ENCODE results near the gene TLE3. TPM values are rescaled to one million over a fixed set of nuclear protein-coding genes. Genes with fewer than 3 reads are reported as not detected.

TLE3 gene
- total RNA-seq, 1 donor from 2014 or later, result 89.2 TPM

DNA sequence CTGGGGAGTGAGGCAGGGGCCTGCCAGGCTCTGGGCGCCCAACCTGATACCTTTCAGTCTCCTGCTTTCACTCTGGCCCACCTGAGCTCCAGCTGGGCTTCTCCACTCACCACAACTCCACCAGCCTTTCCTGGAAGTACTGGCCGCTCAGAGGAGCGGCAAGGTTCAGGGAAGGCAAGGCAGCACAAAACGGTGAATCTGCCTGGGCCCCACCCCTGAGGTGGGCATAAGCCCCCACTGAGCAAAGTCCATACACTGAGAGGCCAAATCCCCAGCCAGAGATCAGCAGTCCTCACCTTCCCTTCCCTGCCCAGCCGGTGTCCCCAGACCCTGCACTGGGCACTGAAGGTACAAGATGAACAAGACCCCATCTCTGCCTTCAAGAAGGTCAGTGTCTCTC is 70.7 kb downstream of the TLE3 start:
- no peak overlapping the region for H3K27ac Mint-ChIP-seq (ENCODE audit: unreplicated experiment)
- H3K4me1 Mint-ChIP-seq (ENCODE audit: low read depth, unreplicated experiment), result no peaks in the 10 kb centered on the region
- TF ChIP-seq, protein P1, sequence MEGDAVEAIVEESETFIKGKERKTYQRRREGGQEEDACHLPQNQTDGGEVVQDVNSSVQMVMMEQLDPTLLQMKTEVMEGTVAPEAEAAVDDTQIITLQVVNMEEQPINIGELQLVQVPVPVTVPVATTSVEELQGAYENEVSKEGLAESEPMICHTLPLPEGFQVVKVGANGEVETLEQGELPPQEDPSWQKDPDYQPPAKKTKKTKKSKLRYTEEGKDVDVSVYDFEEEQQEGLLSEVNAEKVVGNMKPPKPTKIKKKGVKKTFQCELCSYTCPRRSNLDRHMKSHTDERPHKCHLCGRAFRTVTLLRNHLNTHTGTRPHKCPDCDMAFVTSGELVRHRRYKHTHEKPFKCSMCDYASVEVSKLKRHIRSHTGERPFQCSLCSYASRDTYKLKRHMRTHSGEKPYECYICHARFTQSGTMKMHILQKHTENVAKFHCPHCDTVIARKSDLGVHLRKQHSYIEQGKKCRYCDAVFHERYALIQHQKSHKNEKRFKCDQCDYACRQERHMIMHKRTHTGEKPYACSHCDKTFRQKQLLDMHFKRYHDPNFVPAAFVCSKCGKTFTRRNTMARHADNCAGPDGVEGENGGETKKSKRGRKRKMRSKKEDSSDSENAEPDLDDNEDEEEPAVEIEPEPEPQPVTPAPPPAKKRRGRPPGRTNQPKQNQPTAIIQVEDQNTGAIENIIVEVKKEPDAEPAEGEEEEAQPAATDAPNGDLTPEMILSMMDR (IDR thresholded peaks at IDR 0.05; ENCODE audit: partially characterized antibody, unreplicated experiment), result no peak
- no peak overlapping the region for H3K4me3 Mint-ChIP-seq (ENCODE audit: unreplicated experiment)
- H3K9me3 Mint-ChIP-seq (ENCODE audit: unreplicated experiment), result peaks cover 7% of the 10 kb centered on the region
- no peak for DNase-seq
- peaks cover 13% of the 10 kb centered on the region for H3K27me3 Mint-ChIP-seq (ENCODE audit: unreplicated experiment)
- H3K36me3 Mint-ChIP-seq (ENCODE audit: unreplicated experiment), result peaks cover 8% of the 10 kb centered on the region

DNA sequence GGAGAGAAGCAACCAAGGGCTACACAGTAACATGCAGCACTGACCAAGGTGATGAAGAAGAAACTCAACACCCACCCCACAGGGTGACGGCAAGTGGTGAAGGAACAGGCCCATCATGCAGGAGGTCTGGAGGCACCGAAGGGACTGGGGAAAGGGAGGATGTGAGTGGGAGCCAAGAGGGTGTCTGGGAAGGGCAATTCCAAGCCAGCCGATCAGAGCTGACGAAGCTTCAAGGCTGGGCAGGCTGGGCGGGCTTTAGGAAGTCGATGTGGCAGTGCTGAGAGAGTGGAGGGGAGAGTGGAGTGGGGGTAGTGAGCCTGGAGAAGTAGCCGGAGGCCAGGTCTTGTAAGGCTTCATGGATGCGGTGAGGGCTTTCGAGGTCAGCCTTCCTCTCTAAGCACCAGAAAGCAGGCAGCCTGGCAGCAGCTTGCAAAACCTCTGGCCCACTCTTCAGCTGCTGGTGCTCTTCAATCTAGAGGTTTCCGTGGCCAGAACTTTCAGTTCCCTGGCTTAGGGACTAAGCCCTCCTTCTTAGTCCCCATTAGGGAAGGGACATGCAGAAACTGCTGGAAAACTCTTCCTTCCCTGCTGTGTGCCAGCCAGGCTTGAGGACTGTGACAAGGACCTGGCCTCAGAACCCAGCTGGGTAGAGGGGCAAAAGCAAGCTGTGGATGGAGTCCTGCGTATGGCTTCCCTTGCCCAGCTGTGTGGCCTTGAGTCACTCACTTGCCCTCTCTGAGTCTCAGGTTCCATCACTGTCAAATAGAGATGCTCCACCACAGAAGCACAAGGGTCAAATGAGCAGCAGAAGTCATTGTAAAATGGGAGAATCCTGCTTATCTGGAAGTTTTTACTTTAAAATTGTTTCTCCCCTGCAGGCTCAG is 72.1 kb downstream of the TLE3 start:
- TF ChIP-seq, protein P1 (IDR thresholded peaks at IDR 0.05; ENCODE audit: partially characterized antibody, unreplicated experiment), result no peak
- H3K4me1 Mint-ChIP-seq (ENCODE audit: low read depth, unreplicated experiment), result no peaks in the 10 kb centered on the region
- peaks cover 7% of the 10 kb centered on the region for H3K27me3 Mint-ChIP-seq (ENCODE audit: unreplicated experiment)
- no peak for DNase-seq
- peaks cover 13% of the 10 kb centered on the region for H3K36me3 Mint-ChIP-seq (ENCODE audit: unreplicated experiment)
- no peak overlapping the region for H3K4me3 Mint-ChIP-seq (ENCODE audit: unreplicated experiment)
- H3K9me3 Mint-ChIP-seq (ENCODE audit: unreplicated experiment), result peaks cover 10% of the 10 kb centered on the region
- no peak overlapping the region for H3K27ac Mint-ChIP-seq (ENCODE audit: unreplicated experiment)

DNA sequence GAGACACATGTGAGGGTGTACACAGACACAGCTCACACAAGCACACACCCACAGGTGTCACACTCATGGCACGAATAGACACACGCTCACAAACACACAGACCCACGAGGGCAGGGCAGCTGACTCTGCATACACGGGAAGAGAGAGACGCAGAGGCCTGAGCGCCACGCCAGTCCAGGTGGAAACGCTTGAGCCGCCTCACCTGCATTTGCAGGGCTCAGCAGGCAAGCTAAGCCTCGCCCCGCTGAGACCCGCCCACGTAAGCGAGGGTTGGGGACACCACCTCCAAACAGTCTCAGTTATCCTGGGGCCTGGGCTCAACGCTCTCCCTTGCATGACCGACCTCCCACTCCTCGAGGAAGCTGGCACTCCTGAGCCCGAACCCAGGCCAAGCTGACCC is 73.2 kb downstream of the TLE3 start:
- H3K27ac Mint-ChIP-seq (ENCODE audit: unreplicated experiment), result no peak overlapping the region
- no peak for DNase-seq
- peaks cover 13% of the 10 kb centered on the region for H3K36me3 Mint-ChIP-seq (ENCODE audit: unreplicated experiment)
- TF ChIP-seq, protein P1 (IDR thresholded peaks at IDR 0.05; ENCODE audit: partially characterized antibody, unreplicated experiment), result no peak
- no peak overlapping the region for H3K4me3 Mint-ChIP-seq (ENCODE audit: unreplicated experiment)
- peaks cover 5% of the 10 kb centered on the region for H3K27me3 Mint-ChIP-seq (ENCODE audit: unreplicated experiment)
- H3K4me1 Mint-ChIP-seq (ENCODE audit: low read depth, unreplicated experiment), result no peaks in the 10 kb centered on the region
- H3K9me3 Mint-ChIP-seq (ENCODE audit: unreplicated experiment), result peaks cover 10% of the 10 kb centered on the region

DNA sequence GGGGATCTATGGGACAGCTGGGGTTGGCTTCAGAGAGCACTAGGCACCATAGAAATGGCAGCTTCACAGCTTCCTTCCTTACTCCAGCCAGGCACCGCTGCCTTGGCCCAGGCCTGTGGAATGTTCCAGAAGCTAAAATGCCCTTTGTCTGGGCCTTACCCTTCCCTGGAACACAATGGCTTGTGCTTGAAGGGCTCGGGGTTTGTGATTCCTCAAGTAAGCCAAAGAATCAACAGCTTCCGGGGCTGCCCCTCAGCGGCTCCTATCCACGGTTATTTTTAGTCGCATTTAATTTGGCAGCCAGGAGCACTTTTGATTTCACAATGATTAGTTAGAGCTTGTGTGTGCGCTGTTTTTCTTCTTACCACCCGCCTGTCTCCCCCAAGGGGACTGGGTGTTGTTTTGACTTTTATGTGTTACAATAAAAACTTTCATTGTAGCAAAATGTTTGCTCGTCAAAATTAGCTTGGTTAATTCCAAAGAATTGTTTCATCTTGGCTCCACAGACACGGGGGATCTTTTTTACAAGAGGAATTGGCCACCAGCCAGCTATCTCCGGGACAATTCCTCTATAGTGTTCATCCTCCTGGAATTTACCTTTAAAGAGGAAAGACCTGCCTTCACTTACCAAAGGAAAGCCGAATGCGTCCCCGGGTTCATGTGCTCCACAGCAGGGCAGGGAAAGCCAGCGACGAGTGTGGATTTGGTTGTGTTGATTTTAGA is 73.8 kb downstream of the TLE3 start:
- Mint-ChIP-seq H3K9me3 (ENCODE audit: unreplicated experiment) (peaks cover 10% of the 10 kb centered on the region), H3K27me3 (ENCODE audit: unreplicated experiment) (peaks cover 6% of the 10 kb centered on the region), H3K4me1 (ENCODE audit: low read depth, unreplicated experiment) (no peaks in the 10 kb centered on the region), H3K4me3 (ENCODE audit: unreplicated experiment) (no peak overlapping the region), H3K27ac (ENCODE audit: unreplicated experiment) (no peak overlapping the region), H3K36me3 (ENCODE audit: unreplicated experiment) (peaks cover 13% of the 10 kb centered on the region)
- no peak for DNase-seq
- TF ChIP-seq, protein P1 (IDR thresholded peaks at IDR 0.05; ENCODE audit: partially characterized antibody, unreplicated experiment), result no peak
